CD4-positive, alpha-beta T cell treated with Interleukin-12 subunit alpha and Interleukin-12 subunit beta, for 1 hour (primary cell): ENCODE results near the gene GLB1L3.

Experiments
- DNase-seq: peaks from one replicate; pipeline ENCODE4 v3.0.0-alpha.2; 2020

Gene GLB1L3

GRCh38 chr11:134365011-134365925 is 89.1 kb downstream of the GLB1L3 start:
- no peak for DNase-seq

DNA sequence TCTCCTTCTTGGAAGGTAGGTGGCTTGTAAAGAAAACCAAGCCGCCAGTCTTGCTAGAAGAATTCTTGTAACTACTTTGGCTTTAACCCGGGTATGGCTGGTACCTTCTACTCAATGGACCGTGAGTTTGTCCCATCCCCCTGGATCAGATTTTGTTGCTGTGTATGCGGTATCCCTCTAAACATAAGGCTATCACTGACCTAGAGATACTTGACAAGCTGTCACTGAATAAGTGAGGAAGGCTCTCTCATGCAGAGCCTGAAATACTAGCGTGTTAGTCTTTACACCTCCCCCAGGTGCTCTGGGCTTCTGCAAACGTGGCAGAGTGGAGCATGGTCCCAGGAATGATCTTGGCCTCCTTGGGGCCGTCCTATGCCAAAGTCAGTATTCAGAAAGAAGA is 90.1 kb downstream of the GLB1L3 start:
- DNase-seq: no peak

GRCh38 chr11:134367781-134368180 is 91.6 kb downstream of the GLB1L3 start:
- DNase-seq: no peak
